Measurements from ENCODE around the gene CCNYL1.
"Not testable (repeated sequence)": the region's sequence is repeated elsewhere in the genome, so short reads cannot be mapped to it uniquely, and the experiment has no call there.

Gene CCNYL1

GRCh38 chr2:207698301-207698700, 13.1 kb upstream of the CCNYL1 start:
- no peak for DNase-seq

GRCh38 chr2:207704078-207704477, 7.4 kb upstream of the CCNYL1 start:
- no peak for DNase-seq

- no peak for DNase-seq
Observed at GRCh38 chr2:207704671-207705070, 6.8 kb upstream of the CCNYL1 start.

DNA sequence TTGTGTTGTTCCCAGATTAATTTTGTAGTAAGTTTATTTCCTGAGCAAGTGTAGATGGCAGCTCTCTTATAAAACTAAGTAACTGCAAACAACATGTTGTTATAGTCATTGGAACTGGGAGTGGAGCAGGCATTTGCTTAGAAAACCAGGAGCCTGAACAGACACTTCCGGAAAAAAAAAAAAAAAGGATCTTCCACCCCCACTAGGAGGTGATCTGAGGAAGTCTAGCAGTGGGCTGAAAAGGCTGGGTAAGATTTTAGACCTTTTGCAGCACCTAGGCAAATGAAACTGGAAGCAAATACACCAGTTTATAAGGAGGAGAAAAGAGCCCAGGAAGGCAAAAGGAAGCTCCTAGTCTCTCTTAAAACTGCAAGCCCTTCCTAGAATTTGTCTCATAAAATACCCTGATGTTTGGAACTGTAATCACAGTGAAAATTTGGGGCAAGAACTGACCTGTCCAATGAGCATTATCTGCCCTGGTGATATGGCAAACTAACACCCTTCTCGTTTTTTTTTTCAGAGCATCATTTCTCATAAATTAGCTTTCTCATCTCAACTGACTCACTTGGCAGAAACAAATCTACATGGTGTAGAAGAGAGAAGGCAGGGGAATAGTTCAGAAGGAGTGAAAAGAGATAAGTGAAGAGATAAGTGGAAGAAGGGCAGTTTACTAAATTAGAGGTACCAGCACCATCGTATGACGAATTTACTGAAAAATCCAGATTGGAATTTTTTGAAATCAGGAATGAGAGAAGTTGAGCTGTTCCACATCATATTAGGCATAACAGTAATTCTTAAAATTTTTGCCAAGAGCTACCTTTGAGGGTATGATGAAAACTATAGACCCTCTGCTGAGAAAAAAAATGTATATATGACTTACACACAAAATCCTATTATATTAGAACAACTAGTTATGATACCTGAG, 4.2 kb upstream of the CCNYL1 start:
- DNase-seq: no peak

- no peak for DNase-seq
Observed at GRCh38 chr2:207711750-207712530, 500 bp downstream of the CCNYL1 start.

DNA sequence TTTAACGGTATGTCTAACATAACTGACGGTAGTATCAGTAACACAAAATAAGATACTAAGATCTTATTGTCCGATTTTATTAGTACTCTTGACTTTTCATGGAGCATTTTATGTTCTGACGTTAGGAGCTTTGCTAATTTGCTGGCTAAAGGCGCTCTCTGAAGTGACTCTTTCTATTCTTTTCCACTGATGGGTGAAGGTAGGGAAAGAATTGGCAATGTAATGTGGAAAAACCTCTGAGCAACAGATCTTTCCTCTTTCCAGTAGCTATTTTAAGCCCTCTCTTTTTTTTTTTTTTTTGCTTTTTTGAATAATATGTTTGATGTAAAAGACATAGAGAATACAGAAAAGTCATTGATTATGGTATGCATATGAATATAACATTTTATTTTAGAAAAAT, 4.6 kb downstream of the CCNYL1 start:
- DNase-seq: no peak

GRCh38 chr2:207718521-207718920, 7.1 kb downstream of the CCNYL1 start:
- DNase-seq: no peak

DNA sequence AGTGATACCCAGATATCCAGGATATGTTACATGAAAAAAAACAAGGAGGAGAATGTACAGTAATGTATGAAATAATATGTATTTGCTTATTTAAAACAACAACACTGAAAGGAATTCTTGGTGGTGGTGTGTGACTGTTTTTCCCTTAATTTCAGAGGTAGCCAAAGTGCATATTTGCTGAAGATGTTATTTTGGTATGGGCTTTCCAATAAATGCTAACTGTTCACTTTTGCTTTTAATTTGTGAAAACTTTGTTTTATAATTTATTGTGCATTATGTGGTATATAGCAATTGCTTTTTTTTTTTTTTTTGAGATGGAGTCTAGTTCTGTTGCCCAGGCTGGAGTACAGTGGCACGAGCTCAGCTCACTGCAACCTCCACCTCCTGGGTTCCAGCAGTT, 7.6 kb downstream of the CCNYL1 start:
- no peak for DNase-seq

GRCh38 chr2:207719655-207720054, 8.2 kb downstream of the CCNYL1 start:
- not testable (repeated sequence) for DNase-seq

- no peak for DNase-seq
Observed at GRCh38 chr2:207720517-207721187, 9.2 kb downstream of the CCNYL1 start.

DNA sequence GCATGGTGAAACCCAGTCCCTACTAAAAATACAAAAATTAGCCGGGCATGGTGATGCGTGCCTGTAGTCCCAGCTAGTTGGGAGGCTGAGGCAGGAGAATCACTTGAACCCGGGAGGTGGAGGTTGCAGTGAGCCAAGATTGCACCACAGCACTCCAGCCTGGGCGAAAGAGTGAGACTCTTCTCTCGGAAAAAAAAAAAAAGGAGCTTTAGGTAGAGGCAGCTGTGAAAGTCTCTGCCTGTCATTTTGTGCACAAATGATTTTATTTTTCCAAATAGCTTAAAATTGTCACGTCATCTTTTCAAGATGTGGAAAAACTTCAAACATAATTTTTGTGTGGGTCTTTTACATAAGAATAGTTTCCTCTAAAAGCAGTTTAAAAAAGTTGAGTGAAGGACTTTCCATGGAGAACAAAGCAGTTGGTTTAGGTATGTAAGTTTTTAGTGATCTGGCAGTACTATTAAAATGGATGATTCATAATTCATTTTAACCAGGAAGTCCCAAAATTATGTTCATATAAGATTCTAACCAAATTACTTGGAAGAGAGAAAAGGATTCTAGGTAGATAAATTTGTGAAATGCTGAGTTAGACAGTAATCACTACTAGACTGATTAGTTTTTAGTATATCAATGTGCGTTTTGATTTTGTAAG, 11.5 kb downstream of the CCNYL1 start:
- DNase-seq: no peak

GRCh38 chr2:207723425-207723787, 12.0 kb downstream of the CCNYL1 start:
- DNase-seq: not testable (repeated sequence)

DNA sequence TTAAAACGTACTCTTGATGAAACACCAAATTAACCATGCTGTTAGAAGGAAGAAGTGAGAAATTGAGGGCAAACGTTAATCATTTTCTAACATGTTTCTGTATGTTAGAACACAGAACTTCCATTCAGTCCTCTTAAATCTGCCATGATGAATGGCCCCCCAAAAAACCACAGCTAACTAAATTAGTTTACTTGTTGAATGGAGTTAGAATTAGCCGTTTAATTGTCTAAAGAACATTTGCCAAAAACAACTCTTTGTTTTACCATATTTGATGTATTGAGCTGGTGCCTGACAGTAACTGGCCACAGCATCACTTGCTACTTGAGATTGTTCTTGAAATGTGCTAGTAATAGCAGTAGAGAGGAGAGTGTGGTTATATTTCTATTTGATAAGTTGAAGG, 12.7 kb downstream of the CCNYL1 start:
- DNase-seq: no peak

GRCh38 chr2:207725873-207726578, 14.6 kb downstream of the CCNYL1 start:
- no peak for DNase-seq

GRCh38 chr2:207727261-207727660, 15.8 kb downstream of the CCNYL1 start:
- DNase-seq: no peak

DNA sequence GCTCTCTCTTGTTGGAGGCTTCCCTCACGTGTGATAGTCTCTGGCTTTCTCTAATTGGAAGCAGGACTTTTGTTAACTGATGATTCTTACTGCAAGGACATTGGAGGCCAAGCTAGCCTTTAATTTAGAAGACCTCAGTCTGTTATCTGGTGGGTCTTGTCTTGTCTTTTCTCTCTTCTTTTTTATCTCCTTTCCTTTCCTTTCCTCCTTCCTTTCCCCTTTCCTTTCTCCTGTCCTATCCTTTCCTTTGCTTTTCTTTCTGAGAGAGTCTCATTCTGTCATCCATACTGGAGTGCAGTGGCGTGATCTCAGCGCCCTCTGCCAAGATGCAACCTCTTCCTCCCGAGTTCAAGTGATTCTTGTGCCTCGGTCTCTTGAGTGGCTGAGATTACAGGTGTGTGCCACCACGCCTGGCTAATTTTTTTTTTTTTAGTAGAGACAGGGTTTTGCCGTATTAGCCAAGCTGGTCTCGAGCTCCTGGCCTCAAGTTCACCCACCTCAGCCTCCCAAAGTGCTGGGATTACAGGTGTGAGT, 18.1 kb downstream of the CCNYL1 start:
- no peak for DNase-seq

DNA sequence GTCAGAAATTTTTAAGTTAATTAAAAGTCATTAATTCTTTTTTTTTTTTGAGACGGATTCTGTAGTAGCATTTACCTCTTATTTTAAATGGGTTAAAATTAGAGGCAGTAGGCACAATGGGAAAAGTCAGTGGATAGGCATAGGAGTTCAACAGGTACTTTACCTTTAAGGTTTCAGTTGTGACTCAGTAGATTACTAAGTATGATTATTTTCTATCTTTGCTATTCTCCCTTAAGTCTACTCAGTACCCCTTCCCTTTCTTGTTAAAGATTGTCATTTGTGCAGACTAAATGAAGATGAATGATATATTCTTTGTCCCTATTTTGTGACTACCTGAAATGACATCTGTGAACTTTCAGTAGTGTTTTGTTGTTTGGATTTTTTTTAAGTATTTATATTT, 19.7 kb downstream of the CCNYL1 start:
- no peak for DNase-seq

- DNase-seq: no peak
Observed at GRCh38 chr2:207733597-207734240, 22.3 kb downstream of the CCNYL1 start.

- DNase-seq: no peak
Observed at GRCh38 chr2:207734264-207734635, 22.8 kb downstream of the CCNYL1 start.

DNA sequence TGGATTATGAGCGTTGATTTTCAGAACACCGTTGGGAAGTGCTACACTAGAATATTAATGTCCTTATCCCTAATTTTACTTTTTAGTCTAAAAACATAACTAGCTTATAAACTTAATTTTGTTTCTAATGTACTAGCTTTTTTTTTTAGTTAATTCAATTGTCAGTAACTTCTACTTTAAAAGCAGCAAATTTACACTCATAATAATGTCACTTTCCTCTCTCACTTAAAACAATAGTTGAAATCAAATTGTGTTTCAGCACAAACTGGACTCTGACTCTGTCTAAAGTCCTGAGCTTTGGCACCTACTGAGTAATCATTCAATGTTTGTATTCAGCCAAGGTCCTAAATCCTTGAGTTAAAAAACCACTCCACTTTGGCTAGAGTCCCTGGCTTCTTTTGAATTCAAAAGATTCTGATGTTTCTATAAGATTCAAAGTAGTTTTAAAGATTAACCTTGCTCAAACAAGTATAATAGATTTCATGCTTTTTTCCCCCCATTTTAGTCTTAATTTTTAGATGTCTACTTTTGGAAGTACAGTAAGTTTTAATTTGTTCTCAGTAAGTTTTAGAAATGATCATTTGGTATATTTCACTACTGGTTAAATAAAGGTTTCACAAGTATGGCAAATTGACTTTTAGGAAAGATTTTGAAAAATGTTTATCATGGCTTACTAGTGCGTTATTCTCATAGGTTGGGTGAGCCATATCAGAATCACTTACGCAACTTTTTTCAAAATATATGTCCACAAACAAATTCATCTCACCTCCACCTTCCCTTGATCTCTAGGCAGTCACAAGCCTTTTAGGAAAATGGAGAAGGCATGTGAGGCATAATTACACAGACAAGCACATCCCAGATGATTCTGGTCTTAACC, 23.4 kb downstream of the CCNYL1 start:
- DNase-seq: no peak

DNA sequence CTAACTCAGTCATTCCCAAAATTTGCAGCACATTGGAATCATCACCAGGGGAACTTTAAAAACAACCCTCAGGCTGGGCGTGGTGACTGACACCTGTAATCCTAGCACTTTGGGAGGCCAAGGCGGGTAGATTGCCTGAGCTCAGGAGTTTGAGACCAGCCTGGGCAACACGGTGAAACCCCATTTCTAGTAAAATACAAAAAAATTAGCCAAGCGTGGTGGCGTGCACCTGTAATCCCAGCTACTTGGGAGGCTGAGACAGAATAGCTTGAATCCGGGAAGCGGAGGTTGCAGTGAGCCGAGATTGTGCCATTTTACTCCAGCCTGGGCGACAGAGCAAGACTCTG, 24.0 kb downstream of the CCNYL1 start:
- DNase-seq: not testable (repeated sequence)

Measured in activated T-cell treated with anti-CD3 and anti-CD28 coated beads, Interleukin-2, amount 50 U/mL, for 1 hour (primary cell).